Keratinocyte (primary cell): Measurements from ENCODE around the gene G6PC1. TPM values are rescaled to one million over a fixed set of nuclear protein-coding genes. Genes with fewer than 3 reads are reported as not detected.
"Not testable (repeated sequence)": the region's sequence is repeated elsewhere in the genome, so short reads cannot be mapped to it uniquely, and the experiment has no call there.

Experiments
- DNase-seq: peaks from one replicate; pipeline ENCODE4 v3.0.0-alpha.2; 2011; ENCODE audit warnings: low read depth, missing footprints, low spot score
- FAIRE-seq: peaks from 2 replicates; lab custom pipeline; 2011; peaks lifted over from hg19 to GRCh38; lab: Jason Lieb, UNC
- H2AFZ ChIP-seq: 2 replicates; pipeline ENCODE4 v1.6.0; 2012; ENCODE audit warnings: low read length, control low read depth, inconsistent platforms; ENCODE audit not compliant: control insufficient read depth
- H3K27ac ChIP-seq: 2 replicates; pipeline ENCODE4 v1.5.1; 2011; ENCODE audit warnings: low read length; ENCODE audit not compliant: control insufficient read depth, insufficient read depth
- H3K27me3 ChIP-seq: 3 replicates; pipeline ENCODE4 v1.6.0; 2011; ENCODE audit warnings: low read length; ENCODE audit not compliant: control insufficient read depth, insufficient read depth; ENCODE audit errors: extremely low read depth
- H3K36me3 ChIP-seq, 2 experiments: 2 replicates in 1 of 2; 3 replicates in 1 of 2; pipeline ENCODE4 v1.5.1; 2011; ENCODE audit warnings: low read length in 2 of 2, mild to moderate bottlenecking in 1 of 2; ENCODE audit not compliant: control insufficient read depth in 2 of 2, insufficient read depth in 2 of 2; ENCODE audit errors: extremely low read depth in 1 of 2
- H3K4me1 ChIP-seq: 3 replicates; pipeline ENCODE4 v1.5.1; 2011; ENCODE audit warnings: low read length; ENCODE audit not compliant: control insufficient read depth, insufficient read depth; ENCODE audit errors: extremely low read depth
- H3K4me2 ChIP-seq: 3 replicates; pipeline ENCODE4 v1.6.0; 2011; ENCODE audit warnings: low read depth, low read length; ENCODE audit not compliant: control insufficient read depth, insufficient read depth; ENCODE audit errors: extremely low read depth
- H3K4me3 ChIP-seq, 3 experiments: fragments of 200-600 bp in 1 of 3; sonication (generic) in 1 of 3; 2 replicates in 2 of 3; 3 replicates in 1 of 3; pipeline ENCODE4 v1.5.1; 2011 to 2016; ENCODE audit warnings: low read length in 3 of 3, mild to moderate bottlenecking in 3 of 3, control low read depth in 2 of 3, inconsistent platforms in 1 of 3, low read depth in 1 of 3, mixed read lengths in 1 of 3, mixed run types in 1 of 3, moderate library complexity in 1 of 3; ENCODE audit not compliant: control insufficient read depth in 2 of 3, insufficient read depth in 2 of 3; ENCODE audit errors: extremely low read depth in 1 of 3
- H3K79me2 ChIP-seq: 2 replicates; pipeline ENCODE4 v1.6.0; 2012; ENCODE audit warnings: low read length; ENCODE audit not compliant: control insufficient read depth, insufficient read depth
- H3K9ac ChIP-seq: 3 replicates; pipeline ENCODE4 v1.6.0; 2011; ENCODE audit warnings: low read length; ENCODE audit not compliant: control insufficient read depth, insufficient read depth; ENCODE audit errors: extremely low read depth
- H3K9me1 ChIP-seq: 3 replicates; pipeline ENCODE4 v1.6.0; 2011; ENCODE audit warnings: low read length; ENCODE audit not compliant: control insufficient read depth, insufficient read depth; ENCODE audit errors: extremely low read depth
- H3K9me3 ChIP-seq: 2 replicates; pipeline ENCODE4 v1.5.1; 2012; ENCODE audit warnings: low read depth, low read length; ENCODE audit not compliant: control insufficient read depth
- H4K20me1 ChIP-seq: 3 replicates; pipeline ENCODE4 v1.6.0; 2011; ENCODE audit warnings: low read length; ENCODE audit not compliant: control insufficient read depth, insufficient read depth; ENCODE audit errors: extremely low read depth
- CTCF ChIP-seq, 3 experiments: IDR thresholded peaks in 1 of 3; conservative IDR thresholded peaks in 1 of 3; optimal IDR thresholded peaks in 1 of 3; 2 replicates in 2 of 3; 3 replicates in 1 of 3; pipeline versions ENCODE3 to v1.5.1; 2011; ENCODE audit warnings: low read length in 3 of 3, mild to moderate bottlenecking in 3 of 3, moderate library complexity in 2 of 3, control low read depth in 1 of 3, inconsistent platforms in 1 of 3; ENCODE audit not compliant: insufficient read depth in 2 of 3; ENCODE audit errors: extremely low read depth in 1 of 3
- EZH2 ChIP-seq: IDR thresholded peaks from one replicate; pipeline ENCODE4 v1.6.1; 2012; ENCODE audit warnings: inconsistent platforms, mild to moderate bottlenecking, low read length, moderate library complexity
- dilution Hi-C: fragments of 300-500 bp; cut with MboI; formaldehyde crosslinking; loops from one replicate; pipeline ENCODE4 v1.7.0; 2020; ENCODE audit warnings: low sequenced_read_pairs; ENCODE audit not compliant: extremely low pct_ligation_motif_present
- polyA plus RNA-seq, 5 experiments: library from polyadenylated mRNA; depleted of rRNA in 3 of 5; stranded (reverse) in 3 of 5; stranded (forward) in 1 of 5; unstranded in 1 of 5; fragments of >200 nt; gene quantifications; 1 replicate in 1 of 5; 2 replicates in 3 of 5; 3 replicates in 1 of 5; pipeline versions ENCODE4 v1.2.1 to v1.2.3, GENCODE V29; 2011 to 2012; ENCODE audit warnings: missing spikeins in 2 of 5, low read depth in 1 of 5, low replicate concordance in 1 of 5

G6PC1 gene
- polyA plus RNA-seq, 1 donor (not counting 4 experiments of a cell fraction or from before 2014, with no cell fraction given), result not detected

GRCh38 chr17:42916388-42917235, 16.0 kb downstream of the G6PC1 start:
- H3K4me2 ChIP-seq, dilution Hi-C loops, H3K9ac ChIP-seq, DNase-seq, H2AFZ ChIP-seq, H3K36me3 ChIP-seq, H3K79me2 ChIP-seq, H3K9me1 ChIP-seq, H3K27me3 ChIP-seq, H3K4me1 ChIP-seq, H3K27ac ChIP-seq, H3K9me3 ChIP-seq, FAIRE-seq, H3K4me3 ChIP-seq, H4K20me1 ChIP-seq: not testable (repeated sequence)

GRCh38 chr17:42917236-42917603, 16.6 kb downstream of the G6PC1 start:
- no peak overlapping the region for H3K9ac ChIP-seq

More at GRCh38 chr17:42917236-42917603, 16.6 kb downstream of the G6PC1 start:
- H3K27me3 ChIP-seq, result no peaks in the 10 kb centered on the region
- H3K36me3 ChIP-seq, result no peaks in the 10 kb centered on the region
- FAIRE-seq (no peak), DNase-seq (no peak)
- H3K4me1 ChIP-seq, result no peaks in the 10 kb centered on the region
- no peak overlapping the region for H3K4me2 ChIP-seq
- TF ChIP-seq EZH2 (no peak), CTCF (optimal IDR thresholded peaks at IDR 0.05 in 1 of 3, IDR thresholded peaks at IDR 0.05 in 1 of 3, conservative IDR thresholded peaks at IDR 0.05 in 1 of 3; ENCODE audit: extremely low read depth in 1 of 3, insufficient read depth in 2 of 3, low read length in 3 of 3) (no peak)
- dilution Hi-C loops, result no loop called here
- H3K9me1 ChIP-seq, result no peaks in the 10 kb centered on the region
- H2AFZ ChIP-seq, result no peak overlapping the region
- H3K79me2 ChIP-seq, result no peaks in the 10 kb centered on the region
- no peaks in the 10 kb centered on the region for H4K20me1 ChIP-seq
- H3K4me3 ChIP-seq, result no peak overlapping the region
- H3K27ac ChIP-seq, result no peak overlapping the region
- no peaks in the 10 kb centered on the region for H3K9me3 ChIP-seq
